Heart right ventricle (tissue), 16 donors: ENCODE data around the gene ONECUT1. TPM values are rescaled to one million over a fixed set of nuclear protein-coding genes. Genes with fewer than 3 reads are reported as not detected.

ENCODE experiments used
- ATAC-seq, 8 donors: fragments of 200-7000 bp; cut with Tn5 transposase; one replicate each; pipeline ENCODE4 v1.9.1; 2020; ENCODE audit warnings: mild to moderate bottlenecking in 8 of 8, moderate library complexity in 8 of 8, moderate number of reproducible peaks in 1 of 8
- DNase-seq, 2 donors: peaks; one replicate each; pipeline ENCODE4 v3.0.0-alpha.2; 2020
- H3K27ac ChIP-seq, 10 donors: fragments of 200-600 bp; sonication (generic) in 2 of 10; one replicate each; pipeline versions ENCODE4 v1.5.0 to v1.8.0; 2020 to 2022; ENCODE audit warnings: mild to moderate bottlenecking in 3 of 10
- H3K27me3 ChIP-seq, 7 donors: fragments of 200-600 bp; one replicate each; pipeline ENCODE4 v1.8.0; 2021 to 2022; ENCODE audit warnings: mild to moderate bottlenecking in 2 of 7
- H3K36me3 ChIP-seq, 9 donors: fragments of 200-600 bp; sonication (generic) in 1 of 9; one replicate each; pipeline versions ENCODE4 v1.5.0 to v1.8.0; 2020 to 2022; ENCODE audit warnings: mild to moderate bottlenecking in 2 of 9
- H3K4me1 ChIP-seq, 9 donors: fragments of 200-600 bp; sonication (generic) in 1 of 9; one replicate each; pipeline versions ENCODE4 v1.5.0 to v1.8.0; 2020 to 2022; ENCODE audit warnings: mild to moderate bottlenecking in 4 of 9
- H3K4me3 ChIP-seq, 10 donors: fragments of 200-600 bp; sonication (generic) in 2 of 10; one replicate each; pipeline versions ENCODE4 v1.5.0 to v1.8.0; 2020 to 2022; ENCODE audit warnings: mild to moderate bottlenecking in 7 of 10, moderate library complexity in 2 of 10
- H3K9me3 ChIP-seq, 11 donors: fragments of 200-600 bp in 10 of 11; sonication (generic) in 2 of 11; one replicate each; pipeline versions ENCODE4 v1.5.0 to v1.8.0; 2013 to 2022; ENCODE audit warnings: mild to moderate bottlenecking in 2 of 11, control low read depth in 1 of 11, moderate library complexity in 1 of 11
- WGBS, 2 donors: extraction: QIAGEN DNeasy Blood & Tissue Kit; methylation state at CpG; one replicate each; pipeline ENCODE4 v1.1.7; 2013; ENCODE audit warnings: inconsistent platforms in 1 of 2; 5-methylcytosine and 5-hydroxymethylcytosine counted together
- intact Hi-C, 10 donors: fragments of 100-400 bp; cut with DNase I; formaldehyde crosslinking; loops; one replicate each; pipeline versions ENCODE4 v1.11.1 to v1.14.2; 2022
- polyA plus RNA-seq, 2 donors: library from polyadenylated mRNA; stranded (reverse); fragments of 200-250 nt; gene quantifications; one replicate each; pipeline ENCODE4 v1.2.3, GENCODE V29; 2013
- total RNA-seq, 10 donors: library from RNA; stranded (reverse); fragmentation: NEBNext Ultra II Directional in 3 of 10; extraction: Animal tissue kit (Norgen Biotek cat#: 25700) in 3 of 10; gene quantifications; one replicate each; pipeline versions ENCODE4 v1.2.1 to v1.2.4, GENCODE V29; 2021 to 2023
- TF ChIP-seq, protein P1 (sequence below), 9 donors: fragments of 200-600 bp; sonication (generic) in 2 of 9; IDR thresholded peaks; one replicate each; pipeline versions ENCODE4 v1.5.0 to v1.8.0; 2021 to 2022; ENCODE audit warnings: antibody characterized with exemption in 9 of 9, mild to moderate bottlenecking in 5 of 9, moderate library complexity in 1 of 9
- donor health status: Arrhythmogenic right ventricular cardiomyopathy.
- donor health status: ischemic (EF 13 %, LVEDD 7.1; RV severe dilation, severe dysfunction).
- donor health status: healthy with polysubstance abuse.
- donor health status: DM: no; HTN: yes; CAD: no.
- donor health status: DM: no; HTN: no; CAD: no.
- donor health status: ischemic (EF 25% LVEDD 6.9; RV normal size, moderate dysfunction).
- donor health status: ischemic (EF 25% LVEDD 5.7; RV mildly dilated, moderate dysfunction).
- donor health status: healthy.
- donor health status: DM: yes; HTN: yes; CAD: no.
- donor health status: Ischemic cardiomyopathy.
- donor health status: ischemic (EF 35%, LVEDD 5.7; RV mildly dilated, moderate dysfunction).
- donor health status: nonischemic (EF 11% LVEDD 7.7; RV severe dilation, severe dysfunction).
- donor health status: DM: yes; HTN: yes; CAD: no.
- donor health status: PGD.
- donor health status: ischemic (EF 29% LVEDD 5.4; RV normal size, mild dysfunction).
- donor health status: nonischemic (EF 23%, LVEDD 6.1; RV moderate dilation, normal function).

Gene ONECUT1
- total and polyA plus RNA-seq, 12 donors, result 0.20 TPM; not detected in 11

DNA sequence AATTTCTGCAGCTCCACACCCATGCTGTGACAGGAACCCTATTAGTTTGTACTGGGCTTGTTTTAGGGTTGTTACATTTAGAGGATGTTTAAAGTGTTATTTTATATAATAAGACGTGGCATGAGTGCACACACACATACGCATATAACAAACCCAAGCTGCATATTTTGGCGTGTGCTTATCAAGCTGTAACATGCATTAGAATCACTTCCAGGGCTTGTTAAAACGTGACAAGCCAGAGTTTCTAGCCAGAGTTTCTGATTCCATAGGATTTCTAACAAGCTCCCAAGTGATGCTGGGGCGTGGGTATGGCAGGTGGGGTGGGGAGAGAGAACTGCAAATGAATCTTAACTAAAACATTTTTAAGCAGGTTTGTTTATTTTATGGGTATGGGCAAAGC lies 17.4 kb downstream of the ONECUT1 start:
- H3K9me3 ChIP-seq, result no peaks in the 10 kb centered on the region
- TF ChIP-seq, protein P1, sequence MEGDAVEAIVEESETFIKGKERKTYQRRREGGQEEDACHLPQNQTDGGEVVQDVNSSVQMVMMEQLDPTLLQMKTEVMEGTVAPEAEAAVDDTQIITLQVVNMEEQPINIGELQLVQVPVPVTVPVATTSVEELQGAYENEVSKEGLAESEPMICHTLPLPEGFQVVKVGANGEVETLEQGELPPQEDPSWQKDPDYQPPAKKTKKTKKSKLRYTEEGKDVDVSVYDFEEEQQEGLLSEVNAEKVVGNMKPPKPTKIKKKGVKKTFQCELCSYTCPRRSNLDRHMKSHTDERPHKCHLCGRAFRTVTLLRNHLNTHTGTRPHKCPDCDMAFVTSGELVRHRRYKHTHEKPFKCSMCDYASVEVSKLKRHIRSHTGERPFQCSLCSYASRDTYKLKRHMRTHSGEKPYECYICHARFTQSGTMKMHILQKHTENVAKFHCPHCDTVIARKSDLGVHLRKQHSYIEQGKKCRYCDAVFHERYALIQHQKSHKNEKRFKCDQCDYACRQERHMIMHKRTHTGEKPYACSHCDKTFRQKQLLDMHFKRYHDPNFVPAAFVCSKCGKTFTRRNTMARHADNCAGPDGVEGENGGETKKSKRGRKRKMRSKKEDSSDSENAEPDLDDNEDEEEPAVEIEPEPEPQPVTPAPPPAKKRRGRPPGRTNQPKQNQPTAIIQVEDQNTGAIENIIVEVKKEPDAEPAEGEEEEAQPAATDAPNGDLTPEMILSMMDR (IDR thresholded peaks at IDR 0.05), result no peak
- H3K4me3 ChIP-seq, result no peak overlapping the region
- intact Hi-C loops, result loop anchor here in 1 of 10 donors (10.0 kb wide), 1 partner anchor 942 kb away; no protein-coding TSS in a partner anchor
- H3K27me3 ChIP-seq, result peaks cover 0 to 90% (median 78%) of the 10 kb centered on the region in 7 donors
- H3K4me1 ChIP-seq, result no peaks in the 10 kb centered on the region
- WGBS, 2 donors, result 42 to 43% methylated on average over 5 of the region's 5 CpGs
- DNase-seq (no peak), ATAC-seq (no peak)
- H3K36me3 ChIP-seq, result no peaks in the 10 kb centered on the region
- no peak overlapping the region for H3K27ac ChIP-seq

DNA sequence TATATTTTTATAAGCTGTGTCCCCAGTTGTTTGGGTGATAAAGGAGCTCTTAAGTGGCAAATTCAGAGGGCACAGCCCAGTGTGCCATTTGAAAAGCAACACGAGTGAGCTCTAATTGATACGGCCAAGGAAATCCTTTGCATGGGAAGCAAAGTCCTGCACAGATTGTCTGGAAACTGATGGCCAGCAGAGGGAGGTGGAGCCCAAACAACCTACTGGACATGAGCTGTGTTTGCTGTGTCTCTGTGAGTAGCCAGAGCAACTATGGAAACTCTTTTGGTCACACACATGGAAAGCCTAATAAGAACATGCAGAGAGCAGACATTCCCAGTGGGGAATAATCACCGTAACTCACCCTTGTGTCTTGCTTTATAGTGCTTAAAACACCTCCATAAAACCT lies 24.4 kb downstream of the ONECUT1 start:
- Histone ChIP-seq H3K27me3 (peaks cover 0 to 76% (median 40%) of the 10 kb centered on the region in 7 donors), H3K4me1 (no peaks in the 10 kb centered on the region), H3K4me3 (no peak overlapping the region), H3K9me3 (no peaks in the 10 kb centered on the region), H3K27ac (no peak overlapping the region), H3K36me3 (no peaks in the 10 kb centered on the region)
- DNase-seq (no peak), ATAC-seq (peak in 1 of 8 donors; percentile 31)
- TF ChIP-seq, protein P1 (IDR thresholded peaks at IDR 0.05), result peak in 1 of 9 donors; percentile 23
- 44 to 45% methylated on average over 3 of the region's 3 CpGs for WGBS, 2 donors
- intact Hi-C loops, result no loop called here

DNA sequence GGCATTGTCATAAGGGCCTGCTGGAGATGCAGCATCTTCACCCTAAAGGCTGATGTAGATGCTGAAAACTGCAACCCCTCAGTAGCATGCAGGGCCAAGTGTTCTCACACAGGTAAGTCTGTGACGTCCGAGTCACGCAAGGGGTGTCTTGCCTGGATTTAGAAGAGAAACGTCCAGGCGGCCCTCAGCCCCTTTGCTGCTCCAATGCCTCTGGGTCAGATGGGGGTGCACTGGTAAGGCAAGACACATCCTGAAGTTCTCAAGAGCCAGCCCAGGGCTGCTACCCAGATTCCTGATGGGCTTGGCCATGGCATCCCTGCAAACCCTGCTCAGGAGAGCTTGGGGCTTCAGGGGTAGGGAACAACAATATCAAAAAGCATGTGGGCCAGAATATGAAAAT lies 25.4 kb downstream of the ONECUT1 start:
- Histone ChIP-seq H3K36me3 (no peaks in the 10 kb centered on the region), H3K4me1 (no peaks in the 10 kb centered on the region), H3K27me3 (peaks cover 0 to 66% (median 48%) of the 10 kb centered on the region in 7 donors), H3K27ac (no peak overlapping the region), H3K9me3 (no peaks in the 10 kb centered on the region), H3K4me3 (no peak overlapping the region)
- TF ChIP-seq, protein P1 (IDR thresholded peaks at IDR 0.05), result no peak
- ATAC-seq, result no peak
- intact Hi-C loops, result no loop called here
- DNase-seq, result no peak
- WGBS, 2 donors, result 86 to 90% methylated on average over 5 of the region's 5 CpGs

DNA sequence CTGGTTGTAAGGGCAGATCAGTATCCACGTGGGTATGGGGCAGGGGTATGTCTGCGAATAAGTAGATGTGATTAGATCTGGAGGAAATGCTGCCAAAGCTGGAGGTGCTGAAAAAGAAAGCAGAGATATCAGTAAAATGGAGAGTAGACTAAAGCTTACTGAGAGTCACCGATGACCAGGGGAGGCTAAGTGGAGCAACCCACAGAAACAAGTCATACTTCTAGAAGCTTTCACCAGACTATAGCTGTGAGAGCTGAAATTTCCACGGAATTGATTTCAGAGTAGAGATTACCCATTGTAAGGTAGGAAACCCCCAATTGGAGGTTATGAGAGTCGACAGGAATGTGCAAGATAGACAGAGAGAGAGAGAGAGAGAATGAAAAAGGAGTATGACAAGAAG lies 27.5 kb downstream of the ONECUT1 start:
- DNase-seq (no peak), ATAC-seq (no peak)
- H3K36me3 ChIP-seq, result no peaks in the 10 kb centered on the region
- TF ChIP-seq, protein P1 (IDR thresholded peaks at IDR 0.05), result no peak
- intact Hi-C loops, result no loop called here
- H3K4me1 ChIP-seq, result no peaks in the 10 kb centered on the region
- no peak overlapping the region for H3K4me3 ChIP-seq
- H3K9me3 ChIP-seq, result no peaks in the 10 kb centered on the region
- WGBS, 2 donors, result 61 to 64% methylated on average over 5 of the region's 5 CpGs
- H3K27me3 ChIP-seq, result peaks cover 0 to 49% (median 37%) of the 10 kb centered on the region in 7 donors
- no peak overlapping the region for H3K27ac ChIP-seq
